ENCODE measurements around the gene CCDC124.

CCDC124 gene

GRCh38 chr19:17957149-17957849 is 24.5 kb downstream of the CCDC124 start:
- H3K4me3 ChIP-seq (ENCODE audit: low read length), result no peak overlapping the region
- TF ChIP-seq ZNF274 (IDR thresholded peaks at IDR 0.05; ENCODE audit: low read depth, low read length), result no peak

DNA sequence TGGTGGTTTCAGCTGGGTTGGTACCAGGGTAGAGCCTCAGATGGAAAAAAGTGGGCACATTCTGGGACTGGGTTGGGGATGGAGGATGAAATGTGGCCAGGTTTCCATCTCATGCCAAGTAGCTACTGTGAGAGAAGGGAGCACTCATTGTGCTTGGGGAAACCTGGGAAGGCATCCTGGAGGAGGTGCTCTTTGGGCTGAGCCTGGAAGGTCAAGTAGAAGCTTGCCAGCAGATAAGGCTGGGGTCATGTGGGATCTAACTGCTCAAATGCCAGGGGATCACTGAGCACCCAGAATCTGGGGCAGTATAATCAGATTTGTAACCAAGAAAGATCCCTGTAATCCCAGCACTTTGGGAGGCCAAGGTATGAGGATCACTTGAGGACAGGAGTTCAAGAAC is 25.1 kb downstream of the CCDC124 start:
- no peak overlapping the region for H3K4me3 ChIP-seq (ENCODE audit: low read length)
- TF ChIP-seq ZNF274 (IDR thresholded peaks at IDR 0.05; ENCODE audit: low read depth, low read length), result no peak

DNA sequence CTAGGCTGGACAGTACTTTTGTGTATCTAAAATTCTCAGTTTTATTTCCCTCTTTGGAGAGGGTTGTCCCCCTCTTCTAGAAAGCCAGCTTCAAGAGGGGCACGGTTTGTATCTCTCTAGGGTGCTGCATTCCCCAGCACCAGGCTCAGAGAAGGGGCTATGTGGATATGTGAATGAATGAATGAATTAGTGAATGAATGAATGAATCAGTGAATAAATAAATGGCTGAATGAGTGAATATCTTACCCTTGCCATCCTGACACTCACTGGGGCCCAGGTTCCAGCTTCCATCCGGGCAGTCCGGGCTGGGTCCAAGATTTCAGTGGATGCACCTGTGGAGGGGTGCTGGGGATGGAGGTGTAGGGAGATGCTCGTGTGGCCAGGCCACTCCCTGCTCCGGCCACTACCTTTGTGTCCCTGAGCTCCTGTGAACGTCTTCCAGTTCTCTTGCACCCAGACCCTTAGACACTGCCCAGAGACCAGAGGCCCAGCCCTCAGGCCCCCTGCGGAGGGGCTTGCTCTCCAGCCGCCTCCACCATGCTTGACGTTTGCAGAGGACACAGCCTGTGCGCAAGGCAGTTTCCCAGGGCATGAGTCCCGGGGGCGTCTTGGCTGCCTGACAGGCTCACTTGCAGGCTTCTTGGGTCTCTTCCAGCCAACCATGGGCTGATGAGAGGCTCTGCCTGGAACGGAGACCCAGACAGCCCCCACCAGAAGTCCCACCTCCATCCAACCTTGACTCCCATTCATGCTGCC is 31.3 kb downstream of the CCDC124 start:
- no peak overlapping the region for H3K4me3 ChIP-seq (ENCODE audit: low read length)
- no peak for TF ChIP-seq ZNF274 (IDR thresholded peaks at IDR 0.05; ENCODE audit: low read depth, low read length)

GRCh38 chr19:17965370-17966128 is 32.7 kb downstream of the CCDC124 start:
- TF ChIP-seq ZNF274 (IDR thresholded peaks at IDR 0.05; ENCODE audit: low read depth, low read length), result no peak
- H3K4me3 ChIP-seq (ENCODE audit: low read length), result no peak overlapping the region

GRCh38 chr19:17966129-17966483 is 33.3 kb downstream of the CCDC124 start:
- no peak for TF ChIP-seq ZNF274 (IDR thresholded peaks at IDR 0.05; ENCODE audit: low read depth, low read length)
- no peak overlapping the region for H3K4me3 ChIP-seq (ENCODE audit: low read length)

GRCh38 chr19:17966550-17967256 is 33.9 kb downstream of the CCDC124 start, which contains the start of gene KCNN1:
Gene KCNN1 (plus strand): TSS chr19:17967107. CDS start chr19:17973889, 6,782 bp downstream.
- TF ChIP-seq ZNF274 (IDR thresholded peaks at IDR 0.05; ENCODE audit: low read depth, low read length), result no peak
- H3K4me3 ChIP-seq (ENCODE audit: low read length), result no peak within 1 kb of the TSS

DNA sequence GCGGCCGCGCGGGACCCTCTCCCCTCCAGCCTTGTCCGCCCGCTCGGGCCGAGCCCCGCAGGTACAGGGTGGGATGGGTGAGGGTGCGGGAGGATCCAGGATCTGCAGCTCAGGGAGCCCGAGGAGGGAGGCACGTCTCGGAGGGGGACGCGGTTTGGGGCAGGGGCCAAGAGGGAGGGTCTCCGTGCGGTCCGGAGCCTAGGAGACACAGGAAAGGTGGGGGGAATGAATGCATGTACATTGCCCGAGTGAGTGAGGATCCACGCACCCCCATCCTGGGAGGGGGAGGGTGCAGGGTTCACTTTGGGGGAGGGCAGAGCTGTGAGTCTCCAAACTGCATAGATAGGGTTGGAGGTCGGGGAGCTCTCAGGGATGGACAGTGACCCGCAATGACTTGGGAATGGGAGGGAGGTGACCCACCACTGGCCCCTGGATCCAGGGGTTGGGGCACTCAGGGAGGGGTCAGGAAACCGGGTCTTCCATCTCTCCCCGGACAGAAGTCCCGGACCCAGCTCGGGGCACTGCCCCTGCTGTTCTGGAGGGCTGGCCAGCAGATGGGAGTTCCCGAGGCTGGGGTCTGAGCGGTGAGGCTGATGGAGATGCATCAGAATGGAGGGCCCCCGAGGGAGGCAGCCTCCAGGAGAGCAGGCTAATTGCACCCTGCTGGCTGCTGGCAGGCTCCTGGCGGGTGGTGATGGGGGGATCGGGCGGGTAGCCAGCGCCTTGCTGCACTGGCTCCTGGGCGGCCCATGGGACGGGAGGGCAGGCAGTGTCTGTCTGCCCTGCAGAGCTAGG is 34.6 kb downstream of the CCDC124 start:
- no peak overlapping the region for H3K4me3 ChIP-seq (ENCODE audit: low read length)
- TF ChIP-seq ZNF274 (IDR thresholded peaks at IDR 0.05; ENCODE audit: low read depth, low read length), result no peak

DNA sequence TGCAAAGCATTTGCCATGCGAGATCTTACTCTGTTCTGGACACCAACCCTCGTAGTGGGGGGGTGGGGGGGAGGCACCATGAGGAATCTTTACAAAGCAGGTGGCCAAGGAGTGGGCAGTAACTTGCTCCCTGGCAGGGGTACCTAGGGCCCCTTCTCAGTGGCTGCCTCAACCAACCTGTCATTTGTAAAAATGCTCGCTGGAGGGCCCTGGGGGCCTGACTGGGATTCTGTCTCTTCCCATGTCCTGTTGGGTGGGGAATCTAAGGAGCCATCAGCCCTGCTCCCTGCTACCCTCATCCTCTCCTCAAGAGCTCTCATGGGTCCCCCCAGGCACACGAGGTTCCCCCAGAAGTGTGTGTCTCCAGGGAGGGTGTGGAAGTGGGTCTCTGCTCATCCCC is 35.5 kb downstream of the CCDC124 start:
- TF ChIP-seq ZNF274 (IDR thresholded peaks at IDR 0.05; ENCODE audit: low read depth, low read length), result no peak
- no peak overlapping the region for H3K4me3 ChIP-seq (ENCODE audit: low read length)

DNA sequence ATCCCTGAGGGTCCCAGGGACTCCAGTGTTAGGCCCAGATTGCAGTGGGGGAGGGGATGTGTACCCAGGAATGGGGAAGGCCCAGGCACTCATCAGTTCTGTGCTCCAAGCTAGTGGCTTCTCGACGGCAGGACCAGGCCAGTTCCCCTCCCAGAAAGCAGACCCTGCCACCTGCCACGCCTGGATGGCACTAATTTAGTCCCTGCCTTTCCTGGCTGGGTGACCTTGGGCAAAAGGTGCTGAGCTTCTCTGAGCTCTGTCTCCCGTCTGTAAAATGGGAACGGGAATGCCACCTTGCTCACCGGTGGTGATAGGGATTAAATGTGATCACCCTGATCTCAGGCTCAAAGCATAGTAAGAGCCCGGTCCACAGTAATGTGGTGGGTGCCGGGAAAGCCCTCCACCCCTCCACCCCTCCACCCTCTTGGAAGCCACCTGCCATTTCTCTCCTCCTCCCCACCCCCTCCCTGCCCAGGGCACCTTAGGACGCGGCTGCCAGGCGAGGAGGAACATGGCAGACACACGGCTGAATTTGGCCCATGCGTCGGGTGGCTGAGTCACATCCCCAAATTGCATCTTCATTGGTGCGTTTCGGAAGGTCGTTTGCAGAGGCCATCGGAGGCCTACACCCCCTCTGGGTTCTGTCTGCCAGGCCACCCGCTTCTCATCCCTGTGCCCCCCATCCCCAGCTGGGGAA is 36.4 kb downstream of the CCDC124 start:
- H3K4me3 ChIP-seq (ENCODE audit: low read length), result no peak overlapping the region
- no peak for TF ChIP-seq ZNF274 (IDR thresholded peaks at IDR 0.05; ENCODE audit: low read depth, low read length)

- no peak for TF ChIP-seq ZNF274 (IDR thresholded peaks at IDR 0.05; ENCODE audit: low read depth, low read length)
- H3K4me3 ChIP-seq (ENCODE audit: low read length), result no peak overlapping the region
Measured at GRCh38 chr19:17972230-17972629, 39.4 kb downstream of the CCDC124 start.

DNA sequence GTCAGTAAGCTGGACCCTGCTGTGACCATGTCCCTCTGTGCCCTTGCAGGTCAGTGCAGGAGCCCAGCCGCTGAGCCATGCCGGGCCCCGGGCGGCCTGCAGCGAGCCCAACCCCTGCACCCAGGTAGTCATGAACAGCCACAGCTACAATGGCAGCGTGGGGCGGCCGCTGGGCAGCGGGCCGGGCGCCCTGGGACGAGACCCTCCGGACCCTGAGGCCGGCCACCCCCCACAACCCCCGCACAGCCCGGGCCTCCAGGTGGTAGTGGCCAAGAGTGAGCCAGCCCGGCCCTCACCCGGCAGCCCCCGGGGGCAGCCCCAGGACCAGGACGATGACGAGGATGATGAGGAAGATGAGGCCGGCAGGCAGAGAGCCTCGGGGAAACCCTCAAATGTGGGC is 40.9 kb downstream of the CCDC124 start:
- TF ChIP-seq ZNF274 (IDR thresholded peaks at IDR 0.05; ENCODE audit: low read depth, low read length), result no peak
- H3K4me3 ChIP-seq (ENCODE audit: low read length), result no peak overlapping the region

DNA sequence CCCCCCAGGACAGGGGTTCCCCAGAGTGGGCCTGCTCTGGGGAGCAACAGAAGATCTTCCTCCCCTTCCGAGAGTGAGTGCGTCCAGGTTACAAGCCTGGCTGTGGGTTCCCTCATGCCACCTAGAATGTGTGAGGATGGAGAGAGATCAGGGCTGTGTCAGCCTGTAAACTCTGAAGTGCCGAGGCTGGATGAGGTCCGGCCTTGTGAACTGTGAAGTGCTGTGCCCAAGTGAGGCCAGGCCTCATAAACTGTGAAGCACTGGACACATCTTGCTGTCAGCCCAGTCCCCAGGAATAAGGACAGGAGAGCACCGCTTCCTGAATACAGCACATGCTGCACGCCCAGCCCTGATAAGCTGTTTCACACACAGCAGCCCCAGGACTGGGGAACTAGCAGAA is 41.7 kb downstream of the CCDC124 start:
- TF ChIP-seq ZNF274 (IDR thresholded peaks at IDR 0.05; ENCODE audit: low read depth, low read length), result no peak
- no peak overlapping the region for H3K4me3 ChIP-seq (ENCODE audit: low read length)

DNA sequence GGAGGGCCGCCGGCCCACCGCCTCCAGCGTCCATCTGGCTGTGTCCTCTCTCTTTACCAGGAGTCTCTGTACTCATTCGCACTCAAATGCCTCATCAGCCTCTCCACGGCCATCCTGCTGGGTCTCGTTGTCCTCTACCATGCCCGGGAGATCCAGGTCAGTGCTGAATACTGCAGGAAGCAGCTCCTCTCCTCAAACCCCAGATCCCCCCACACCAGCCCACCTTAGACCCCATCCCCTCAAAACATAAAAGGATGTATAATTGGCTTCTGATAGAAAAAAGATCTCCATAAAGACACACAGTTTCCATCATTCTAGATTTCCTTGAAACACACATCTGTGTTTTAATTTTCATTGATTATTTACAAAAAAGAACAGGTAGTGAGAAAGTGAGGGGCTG is 42.2 kb downstream of the CCDC124 start:
- TF ChIP-seq ZNF274 (IDR thresholded peaks at IDR 0.05; ENCODE audit: low read depth, low read length), result no peak
- H3K4me3 ChIP-seq (ENCODE audit: low read length), result no peak overlapping the region

All from GM08714 (cell line).